HepG2 (cell line): ENCODE results near the gene CDH23.

Experiments
- ASH2L ChIP-seq: fragments of 300-600, 200-600 bp; sonication (generic); IDR thresholded peaks from 2 replicates; pipeline ENCODE4 v1.7.0; 2017; ENCODE audit warnings: low read depth, mild to moderate bottlenecking, moderate library complexity, mixed read lengths, low read length; ENCODE audit not compliant: insufficient read length
- CBX5 ChIP-seq: sonication (generic); formaldehyde crosslinking; IDR thresholded peaks from 2 replicates; pipeline ENCODE4 v1.4.0; 2020; ENCODE audit warnings: missing genetic modification reagents, borderline replicate concordance
- CTCF ChIP-seq: sonication (generic); formaldehyde crosslinking; IDR thresholded peaks from 2 replicates; pipeline ENCODE4 v1.5.0; 2020; ENCODE audit warnings: mild to moderate bottlenecking, missing genetic modification reagents, moderate library complexity
- FOXO4 ChIP-seq: sonication (generic); formaldehyde crosslinking; conservative IDR thresholded peaks from 2 replicates; pipeline ENCODE4 v1.8.1; 2023; ENCODE audit warnings: missing genetic modification reagents
- HNRNPK ChIP-seq: fragments of 200-400 bp; formaldehyde crosslinking; IDR thresholded peaks from 2 replicates; pipeline ENCODE4 v1.6.1; 2018; ENCODE audit warnings: low read length, low read depth, moderate library complexity, mild to moderate bottlenecking; ENCODE audit not compliant: poor library complexity, severe bottlenecking
- MAFK ChIP-seq, 2 experiments: IDR thresholded peaks in 1 of 2; conservative IDR thresholded peaks in 1 of 2; 2 replicates each; pipeline ENCODE4 v1.6.1; 2011; ENCODE audit warnings: improper control_type of control experiment in 2 of 2, low read length in 2 of 2
- MIXL1 ChIP-seq: IDR thresholded peaks from 2 replicates; pipeline ENCODE4 v1.6.1; 2016
- ONECUT2 ChIP-seq: sonication (generic); formaldehyde crosslinking; IDR thresholded peaks from 2 replicates; pipeline ENCODE4 v1.4.0; 2020; ENCODE audit warnings: missing genetic modification reagents
- RFX3 ChIP-seq: IDR thresholded peaks from 2 replicates; pipeline ENCODE4 v1.6.1; 2016; ENCODE audit warnings: missing biosample characterization, missing genetic modification reagents
- STAG1 ChIP-seq: sonication (generic); formaldehyde crosslinking; IDR thresholded peaks from 2 replicates; pipeline ENCODE4 v1.4.0; 2020; ENCODE audit warnings: missing genetic modification reagents
- ZBTB21 ChIP-seq: sonication (generic); formaldehyde crosslinking; IDR thresholded peaks from 2 replicates; pipeline ENCODE4 v1.4.0; 2020; ENCODE audit warnings: missing genetic modification reagents

- TF ChIP-seq STAG1 (no peak), CTCF (CRISPR knock-in tag) (no peak), FOXO4 (no peak), MAFK (conservative IDR thresholded peaks at IDR 0.05 in 1 of 2, IDR thresholded peaks at IDR 0.05 in 1 of 2; ENCODE audit: low read length in 2 of 2) (no peak), ONECUT2 (CRISPR knock-in tag) (no peak), HNRNPK (no peak), MIXL1 (CRISPR knock-in tag) (no peak), ZBTB21 (CRISPR knock-in tag) (no peak), CBX5 (CRISPR knock-in tag) (no peak), ASH2L (no peak), RFX3 (no peak)
Measured at GRCh38 chr10:71582506-71583475, 186.1 kb downstream of the CDH23 start.
